ENCODE data around the gene ZNF423. TPM values are rescaled to one million over a fixed set of nuclear protein-coding genes. Genes with fewer than 3 reads are reported as not detected.

Gene ZNF423
- total and polyA plus RNA-seq, 2 of the 13 experiments (the other 11 are each of a cell fraction or from before 2014, with no cell fraction given), result 0.07 to 0.31 TPM

DNA sequence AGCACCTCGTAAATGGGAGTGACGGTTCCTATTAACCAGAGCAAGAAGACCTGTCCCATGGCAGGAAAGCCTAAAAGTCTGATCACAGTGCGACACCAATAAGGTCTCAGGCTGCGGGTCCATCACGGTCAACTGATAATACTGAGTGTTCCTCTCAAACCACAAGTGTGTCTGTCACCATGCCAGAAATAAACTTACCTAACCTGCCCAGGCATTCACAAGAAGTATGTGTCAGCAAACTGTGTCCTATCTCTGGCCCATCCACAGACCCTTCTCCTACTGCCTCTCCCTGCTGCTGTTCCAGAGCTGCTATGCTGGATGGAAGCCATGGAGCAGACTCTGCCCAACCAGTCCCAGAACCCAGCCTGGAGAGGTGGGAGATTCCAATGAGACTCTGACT is 73.5 kb downstream of the ZNF423 start:
- BruUV-seq (replicated peaks), result no TSS peak
- H4K20me1 ChIP-seq (ENCODE audit: insufficient read depth, low read length), result no peaks in the 10 kb centered on the region; the same call in 1 of the 2 replicates
- no peaks in the 10 kb centered on the region for H3K9me3 ChIP-seq (ENCODE audit: low read length)
- H3K36me3 ChIP-seq (replicated peaks in 1 of 2; ENCODE audit: control insufficient read depth in 1 of 2, insufficient read depth in 2 of 2, low read length in 2 of 2), result no peaks in the 10 kb centered on the region
- peaks cover 4 to 14% of the 10 kb centered on the region in 2 experiments; a peak in 3 of 5 replicates for H3K27me3 ChIP-seq (ENCODE audit: control insufficient read depth in 1 of 2, insufficient read depth in 2 of 2, low read length in 2 of 2)
- intact Hi-C loops (cut with micrococcal nuclease; ENCODE audit: unreplicated experiment), result no loop called here
- WGBS (ENCODE audit: low lambda C conversion rate), result 22% methylated on average over 5 of the region's 5 CpGs
- H3K4me3 ChIP-seq (replicated peaks in 1 of 3; ENCODE audit: insufficient read depth in 1 of 3, low read depth in 2 of 3, low read length in 3 of 3), result no peak overlapping the region
- H3K27ac ChIP-seq (ENCODE audit: extremely low read length, insufficient read depth, low read length), result no peak overlapping the region
- CTCF ChIA-PET (ENCODE audit: low intra/inter-chr PET ratio, low total read pairs), result no interaction called here
- H3K4me1 ChIP-seq (ENCODE audit: insufficient read depth, low read length), result no peaks in the 10 kb centered on the region
- ATAC-seq (no peak), DNase-seq (ENCODE audit: low spot score) (no peak), FAIRE-seq (no peak)
- no peaks in the 10 kb centered on the region for H3K79me2 ChIP-seq (ENCODE audit: insufficient read depth, low read length)
- no peak overlapping the region for H3K9ac ChIP-seq (ENCODE audit: insufficient read depth, low read depth, low read length)
- in situ Hi-C loops (cut with HindIII; ENCODE audit: extremely low pct_ligation_motif_present, low pct_unique_long_range_greater_than_20kb), result no loop called here
- H2AFZ ChIP-seq (ENCODE audit: low read length), result no peak overlapping the region
- TF ChIP-seq, protein P1, sequence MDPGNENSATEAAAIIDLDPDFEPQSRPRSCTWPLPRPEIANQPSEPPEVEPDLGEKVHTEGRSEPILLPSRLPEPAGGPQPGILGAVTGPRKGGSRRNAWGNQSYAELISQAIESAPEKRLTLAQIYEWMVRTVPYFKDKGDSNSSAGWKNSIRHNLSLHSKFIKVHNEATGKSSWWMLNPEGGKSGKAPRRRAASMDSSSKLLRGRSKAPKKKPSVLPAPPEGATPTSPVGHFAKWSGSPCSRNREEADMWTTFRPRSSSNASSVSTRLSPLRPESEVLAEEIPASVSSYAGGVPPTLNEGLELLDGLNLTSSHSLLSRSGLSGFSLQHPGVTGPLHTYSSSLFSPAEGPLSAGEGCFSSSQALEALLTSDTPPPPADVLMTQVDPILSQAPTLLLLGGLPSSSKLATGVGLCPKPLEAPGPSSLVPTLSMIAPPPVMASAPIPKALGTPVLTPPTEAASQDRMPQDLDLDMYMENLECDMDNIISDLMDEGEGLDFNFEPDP (CRISPR knock-in tag; conservative IDR thresholded peaks at IDR 0.05), result no peak
- TF ChIP-seq ZNF737 (CRISPR knock-in tag; IDR thresholded peaks at IDR 0.05; ENCODE audit: borderline replicate concordance) (no peak), SMC3 (IDR thresholded peaks at IDR 0.05; ENCODE audit: low read length) (no peak), ZMYM4 (CRISPR knock-in tag; IDR thresholded peaks at IDR 0.05) (no peak), ARNTL (CRISPR knock-in tag; IDR thresholded peaks at IDR 0.05) (no peak), PLRG1 (conservative IDR thresholded peaks at IDR 0.05) (no peak), ZNF776 (CRISPR knock-in tag; IDR thresholded peaks at IDR 0.05) (no peak)
- TF ChIP-seq, protein P2, sequence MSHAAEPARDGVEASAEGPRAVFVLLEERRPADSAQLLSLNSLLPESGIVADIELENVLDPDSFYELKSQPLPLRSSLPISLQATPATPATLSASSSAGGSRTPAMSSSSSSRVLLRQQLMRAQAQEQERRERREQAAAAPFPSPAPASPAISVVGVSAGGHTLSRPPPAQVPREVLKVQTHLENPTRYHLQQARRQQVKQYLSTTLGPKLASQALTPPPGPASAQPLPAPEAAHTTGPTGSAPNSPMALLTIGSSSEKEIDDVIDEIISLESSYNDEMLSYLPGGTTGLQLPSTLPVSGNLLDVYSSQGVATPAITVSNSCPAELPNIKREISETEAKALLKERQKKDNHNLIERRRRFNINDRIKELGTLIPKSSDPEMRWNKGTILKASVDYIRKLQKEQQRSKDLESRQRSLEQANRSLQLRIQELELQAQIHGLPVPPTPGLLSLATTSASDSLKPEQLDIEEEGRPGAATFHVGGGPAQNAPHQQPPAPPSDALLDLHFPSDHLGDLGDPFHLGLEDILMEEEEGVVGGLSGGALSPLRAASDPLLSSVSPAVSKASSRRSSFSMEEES (CRISPR knock-in tag; IDR thresholded peaks at IDR 0.05), result no peak
- TF ChIP-seq, protein P3, sequence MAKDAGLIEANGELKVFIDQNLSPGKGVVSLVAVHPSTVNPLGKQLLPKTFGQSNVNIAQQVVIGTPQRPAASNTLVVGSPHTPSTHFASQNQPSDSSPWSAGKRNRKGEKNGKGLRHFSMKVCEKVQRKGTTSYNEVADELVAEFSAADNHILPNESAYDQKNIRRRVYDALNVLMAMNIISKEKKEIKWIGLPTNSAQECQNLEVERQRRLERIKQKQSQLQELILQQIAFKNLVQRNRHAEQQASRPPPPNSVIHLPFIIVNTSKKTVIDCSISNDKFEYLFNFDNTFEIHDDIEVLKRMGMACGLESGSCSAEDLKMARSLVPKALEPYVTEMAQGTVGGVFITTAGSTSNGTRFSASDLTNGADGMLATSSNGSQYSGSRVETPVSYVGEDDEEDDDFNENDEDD (CRISPR knock-in tag; IDR thresholded peaks at IDR 0.05; ENCODE audit: borderline replicate concordance), result no peak
- TF ChIP-seq, protein P4, sequence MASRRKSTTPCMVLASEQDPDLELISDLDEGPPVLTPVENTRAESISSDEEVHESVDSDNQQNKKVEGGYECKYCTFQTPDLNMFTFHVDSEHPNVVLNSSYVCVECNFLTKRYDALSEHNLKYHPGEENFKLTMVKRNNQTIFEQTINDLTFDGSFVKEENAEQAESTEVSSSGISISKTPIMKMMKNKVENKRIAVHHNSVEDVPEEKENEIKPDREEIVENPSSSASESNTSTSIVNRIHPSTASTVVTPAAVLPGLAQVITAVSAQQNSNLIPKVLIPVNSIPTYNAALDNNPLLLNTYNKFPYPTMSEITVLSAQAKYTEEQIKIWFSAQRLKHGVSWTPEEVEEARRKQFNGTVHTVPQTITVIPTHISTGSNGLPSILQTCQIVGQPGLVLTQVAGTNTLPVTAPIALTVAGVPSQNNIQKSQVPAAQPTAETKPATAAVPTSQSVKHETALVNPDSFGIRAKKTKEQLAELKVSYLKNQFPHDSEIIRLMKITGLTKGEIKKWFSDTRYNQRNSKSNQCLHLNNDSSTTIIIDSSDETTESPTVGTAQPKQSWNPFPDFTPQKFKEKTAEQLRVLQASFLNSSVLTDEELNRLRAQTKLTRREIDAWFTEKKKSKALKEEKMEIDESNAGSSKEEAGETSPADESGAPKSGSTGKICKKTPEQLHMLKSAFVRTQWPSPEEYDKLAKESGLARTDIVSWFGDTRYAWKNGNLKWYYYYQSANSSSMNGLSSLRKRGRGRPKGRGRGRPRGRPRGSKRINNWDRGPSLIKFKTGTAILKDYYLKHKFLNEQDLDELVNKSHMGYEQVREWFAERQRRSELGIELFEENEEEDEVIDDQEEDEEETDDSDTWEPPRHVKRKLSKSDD (CRISPR knock-in tag; IDR thresholded peaks at IDR 0.05; ENCODE audit: low read depth), result no peak
- TF ChIP-seq, protein P5, sequence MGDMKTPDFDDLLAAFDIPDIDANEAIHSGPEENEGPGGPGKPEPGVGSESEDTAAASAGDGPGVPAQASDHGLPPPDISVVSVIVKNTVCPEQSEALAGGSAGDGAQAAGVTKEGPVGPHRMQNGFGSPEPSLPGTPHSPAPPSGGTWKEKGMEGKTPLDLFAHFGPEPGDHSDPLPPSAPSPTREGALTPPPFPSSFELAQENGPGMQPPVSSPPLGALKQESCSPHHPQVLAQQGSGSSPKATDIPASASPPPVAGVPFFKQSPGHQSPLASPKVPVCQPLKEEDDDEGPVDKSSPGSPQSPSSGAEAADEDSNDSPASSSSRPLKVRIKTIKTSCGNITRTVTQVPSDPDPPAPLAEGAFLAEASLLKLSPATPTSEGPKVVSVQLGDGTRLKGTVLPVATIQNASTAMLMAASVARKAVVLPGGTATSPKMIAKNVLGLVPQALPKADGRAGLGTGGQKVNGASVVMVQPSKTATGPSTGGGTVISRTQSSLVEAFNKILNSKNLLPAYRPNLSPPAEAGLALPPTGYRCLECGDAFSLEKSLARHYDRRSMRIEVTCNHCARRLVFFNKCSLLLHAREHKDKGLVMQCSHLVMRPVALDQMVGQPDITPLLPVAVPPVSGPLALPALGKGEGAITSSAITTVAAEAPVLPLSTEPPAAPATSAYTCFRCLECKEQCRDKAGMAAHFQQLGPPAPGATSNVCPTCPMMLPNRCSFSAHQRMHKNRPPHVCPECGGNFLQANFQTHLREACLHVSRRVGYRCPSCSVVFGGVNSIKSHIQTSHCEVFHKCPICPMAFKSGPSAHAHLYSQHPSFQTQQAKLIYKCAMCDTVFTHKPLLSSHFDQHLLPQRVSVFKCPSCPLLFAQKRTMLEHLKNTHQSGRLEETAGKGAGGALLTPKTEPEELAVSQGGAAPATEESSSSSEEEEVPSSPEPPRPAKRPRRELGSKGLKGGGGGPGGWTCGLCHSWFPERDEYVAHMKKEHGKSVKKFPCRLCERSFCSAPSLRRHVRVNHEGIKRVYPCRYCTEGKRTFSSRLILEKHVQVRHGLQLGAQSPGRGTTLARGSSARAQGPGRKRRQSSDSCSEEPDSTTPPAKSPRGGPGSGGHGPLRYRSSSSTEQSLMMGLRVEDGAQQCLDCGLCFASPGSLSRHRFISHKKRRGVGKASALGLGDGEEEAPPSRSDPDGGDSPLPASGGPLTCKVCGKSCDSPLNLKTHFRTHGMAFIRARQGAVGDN (CRISPR knock-in tag; IDR thresholded peaks at IDR 0.05), result no peak
- H3K4me2 ChIP-seq (ENCODE audit: low read depth, low read length), result no peak overlapping the region
- POLR2A ChIA-PET, result no interaction called here

Measured in HepG2 (cell line).